Heart left ventricle (tissue), 16 donors: ENCODE results near the gene SH3BP2. TPM values are rescaled to one million over a fixed set of nuclear protein-coding genes. Genes with fewer than 3 reads are reported as not detected.
A peak's percentile ranks its signal among the peaks of the same experiment; 100 is the strongest.

Experiments
- ATAC-seq, 4 donors: fragments of 200-7000 bp; cut with Tn5 transposase; one replicate each; pipeline ENCODE4 v1.9.1; 2020 to 2022; ENCODE audit warnings: moderate library complexity in 4 of 4, mild to moderate bottlenecking in 3 of 4, moderate number of reproducible peaks in 1 of 4
- DNase-seq, 5 donors: peaks; one replicate each; pipeline ENCODE4 v3.0.0-alpha.2; 2020
- H3K27ac ChIP-seq, 12 donors: fragments of 200-600 bp; sonication (generic) in 4 of 12; one replicate each; pipeline versions ENCODE4 v1.5.0 to v1.8.0; 2016 to 2022; ENCODE audit warnings: mild to moderate bottlenecking in 2 of 12
- H3K27me3 ChIP-seq, 9 donors: fragments of 200-600 bp; sonication (generic) in 2 of 9; one replicate each; pipeline versions ENCODE4 v1.5.1 to v1.8.0; 2016 to 2022; ENCODE audit warnings: mild to moderate bottlenecking in 3 of 9
- H3K36me3 ChIP-seq, 9 donors: fragments of 200-600 bp; sonication (generic) in 2 of 9; one replicate each; pipeline versions ENCODE4 v1.5.0 to v1.8.0; 2018 to 2022; ENCODE audit warnings: mild to moderate bottlenecking in 2 of 9
- H3K4me1 ChIP-seq, 12 donors: fragments of 200-600 bp; sonication (generic) in 4 of 12; one replicate each; pipeline versions ENCODE4 v1.5.0 to v1.8.0; 2016 to 2022; ENCODE audit warnings: mild to moderate bottlenecking in 3 of 12
- H3K4me3 ChIP-seq, 12 donors: fragments of 200-600 bp; sonication (generic) in 4 of 12; one replicate each; pipeline versions ENCODE4 v1.5.0 to v1.8.0; 2017 to 2022; ENCODE audit warnings: mild to moderate bottlenecking in 9 of 12, moderate library complexity in 4 of 12
- H3K9me3 ChIP-seq, 12 donors: fragments of 200-600 bp; sonication (generic) in 4 of 12; one replicate each; pipeline versions ENCODE4 v1.5.0 to v1.8.0; 2016 to 2022; ENCODE audit warnings: mild to moderate bottlenecking in 1 of 12
- POLR2A ChIP-seq, 2 donors: fragments of 450-650 bp; IDR thresholded peaks; one replicate each; pipeline ENCODE4 v1.6.1; 2017; ENCODE audit warnings: antibody characterized with exemption in 2 of 2, mild to moderate bottlenecking in 2 of 2, moderate library complexity in 2 of 2
- WGBS, 4 donors: extraction: QIAGEN DNeasy Blood & Tissue Kit in 2 of 4; methylation state at CpG; one replicate each; pipeline versions ENCODE4 v1.1.5 to v1.1.7; 2013 to 2018; 5-methylcytosine and 5-hydroxymethylcytosine counted together
- intact Hi-C, 10 donors: fragments of 100-400 bp; cut with DNase I; formaldehyde crosslinking; loops; one replicate each; pipeline versions ENCODE4 v1.11.1 to v1.14.2; 2022
- polyA plus RNA-seq, 2 donors: library from polyadenylated mRNA; stranded (reverse); fragments of 200-250 nt; gene quantifications; one replicate each; pipeline ENCODE4 v1.2.3, GENCODE V29; 2013
- total RNA-seq, 9 donors: library from RNA; depleted of rRNA in 2 of 9; stranded (reverse); fragments of >200 nt in 2 of 9; fragmentation: NEBNext Ultra II Directional in 3 of 9; extraction: Animal tissue kit (Norgen Biotek cat#: 25700) in 3 of 9; gene quantifications; one replicate each; pipeline versions ENCODE4 v1.1.0 to v1.2.4, GENCODE V29; 2016 to 2023
- TF ChIP-seq, protein P1 (sequence below), 12 donors: fragments of 200-600 bp; sonication (generic) in 4 of 12; IDR thresholded peaks; one replicate each; pipeline versions ENCODE4 v1.5.0 to v1.8.0; 2018 to 2022; ENCODE audit warnings: antibody characterized with exemption in 12 of 12, mild to moderate bottlenecking in 5 of 12
- donor health status: ischemic (EF 13 %, LVEDD 7.1; RV severe dilation, severe dysfunction).
- donor health status: healthy with polysubstance abuse.
- donor health status: DM: no; HTN: yes; CAD: no.
- donor health status: DM: no; HTN: no; CAD: no.
- donor health status: ischemic (EF 25% LVEDD 6.9; RV normal size, moderate dysfunction).
- donor health status: ischemic (EF 25% LVEDD 5.7; RV mildly dilated, moderate dysfunction).
- donor health status: healthy.
- donor health status: DM: yes; HTN: yes; CAD: no.
- donor health status: ischemic (EF 35%, LVEDD 5.7; RV mildly dilated, moderate dysfunction).
- donor health status: nonischemic (EF 11% LVEDD 7.7; RV severe dilation, severe dysfunction).
- donor health status: DM: yes; HTN: yes; CAD: no.
- donor health status: PGD.
- donor health status: ischemic (EF 29% LVEDD 5.4; RV normal size, mild dysfunction).
- donor health status: nonischemic (EF 23%, LVEDD 6.1; RV moderate dilation, normal function).

The SH3BP2 gene
- total and polyA plus RNA-seq, 11 donors, result 10.4 to 70.2 (median 23.5) TPM

DNA sequence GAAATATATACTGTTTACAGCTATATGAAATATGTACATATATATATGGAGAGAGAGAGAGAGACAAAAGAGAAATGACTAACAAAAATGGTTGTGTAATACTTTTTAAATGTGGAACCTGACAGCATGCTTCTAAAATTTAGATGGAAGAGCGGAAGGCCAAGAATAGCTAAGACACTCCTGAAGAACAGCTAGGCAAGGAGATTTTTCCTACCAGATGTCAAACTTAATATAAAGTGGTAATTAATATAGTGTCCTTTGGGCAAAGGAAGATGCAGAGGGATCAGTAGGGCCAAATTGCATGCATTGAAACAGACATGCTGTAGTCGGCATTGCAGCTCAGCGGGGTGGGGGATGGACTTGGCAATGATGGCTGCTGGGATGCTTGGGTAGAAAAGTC, 96.0 kb downstream of the SH3BP2 start:
- Histone ChIP-seq H3K36me3 (peaks cover 0 to 83% (median 53%) of the 10 kb centered on the region in 9 donors), H3K27me3 (no peaks in the 10 kb centered on the region), H3K27ac (no peak overlapping the region), H3K4me3 (no peak overlapping the region), H3K4me1 (peaks cover 0 to 46% (median 25%) of the 10 kb centered on the region in 12 donors), H3K9me3 (no peaks in the 10 kb centered on the region)
- 94 to 98% (median 97%) methylated on average over 3 of the region's 3 CpGs for WGBS, 4 donors
- intact Hi-C loops, result loop anchor here in 2 of 10 donors (5.0 kb wide), 3 partner anchors 42 to 127 kb away; partner anchors contain the start of gene ADD1 (in 1 of the 2)
- no peak for TF ChIP-seq POLR2A (IDR thresholded peaks at IDR 0.05)
- TF ChIP-seq, protein P1, sequence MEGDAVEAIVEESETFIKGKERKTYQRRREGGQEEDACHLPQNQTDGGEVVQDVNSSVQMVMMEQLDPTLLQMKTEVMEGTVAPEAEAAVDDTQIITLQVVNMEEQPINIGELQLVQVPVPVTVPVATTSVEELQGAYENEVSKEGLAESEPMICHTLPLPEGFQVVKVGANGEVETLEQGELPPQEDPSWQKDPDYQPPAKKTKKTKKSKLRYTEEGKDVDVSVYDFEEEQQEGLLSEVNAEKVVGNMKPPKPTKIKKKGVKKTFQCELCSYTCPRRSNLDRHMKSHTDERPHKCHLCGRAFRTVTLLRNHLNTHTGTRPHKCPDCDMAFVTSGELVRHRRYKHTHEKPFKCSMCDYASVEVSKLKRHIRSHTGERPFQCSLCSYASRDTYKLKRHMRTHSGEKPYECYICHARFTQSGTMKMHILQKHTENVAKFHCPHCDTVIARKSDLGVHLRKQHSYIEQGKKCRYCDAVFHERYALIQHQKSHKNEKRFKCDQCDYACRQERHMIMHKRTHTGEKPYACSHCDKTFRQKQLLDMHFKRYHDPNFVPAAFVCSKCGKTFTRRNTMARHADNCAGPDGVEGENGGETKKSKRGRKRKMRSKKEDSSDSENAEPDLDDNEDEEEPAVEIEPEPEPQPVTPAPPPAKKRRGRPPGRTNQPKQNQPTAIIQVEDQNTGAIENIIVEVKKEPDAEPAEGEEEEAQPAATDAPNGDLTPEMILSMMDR (IDR thresholded peaks at IDR 0.05), result no peak
- DNase-seq (peak in 1 of 5 donors; percentile 9), ATAC-seq (no peak)

Other genes with a start within 250 kb of the SH3BP2 start
- 10 to 100 TPM; 12.6 to 94.5 (median 23.4) TPM for gene TNIP2, start 36.7 kb upstream of the SH3BP2 start, total RNA-seq
- 10 to 100 TPM; 21.7 to 37.3 TPM for gene TNIP2, start 36.7 kb upstream of the SH3BP2 start, polyA plus RNA-seq
- gene ADD1, start 50.8 kb downstream of the SH3BP2 start, total RNA-seq, result 100 to 1,000 TPM; 179 to 275 (median 215) TPM
- 100 to 1,000 TPM; 193 to 269 TPM for gene ADD1, start 50.8 kb downstream of the SH3BP2 start, polyA plus RNA-seq
- 10 to 100 TPM; 11.4 to 21.5 (median 15.8) TPM for gene NOP14, start 170.3 kb downstream of the SH3BP2 start, total RNA-seq
- gene NOP14, start 170.3 kb downstream of the SH3BP2 start, polyA plus RNA-seq, result 10 to 100 TPM; 11.7 to 26.0 TPM
- 10 to 100 TPM in 2 of 9 donors, 1 to 10 TPM in 7; 4.9 to 11.8 (median 9.3) TPM for gene GRK4, start 170.5 kb downstream of the SH3BP2 start, total RNA-seq
- gene GRK4, start 170.5 kb downstream of the SH3BP2 start, polyA plus RNA-seq, result 10 to 100 TPM in 1 of 2 donors, 1 to 10 TPM in 1; 5.3 to 12.0 TPM